NCI-H510A treated with DMSO at 0.1 percent for 48 hours (cell line): ENCODE data around the gene EBLN2.

Source experiments
- DNase-seq: peaks from one replicate; lab custom pipeline; 2025; lab: John Stamatoyannopoulos, UW

The EBLN2 gene

GRCh38 chr3:73107676-73108187 is 46.3 kb downstream of the EBLN2 start:
- no peak for DNase-seq

- no peak for DNase-seq
These were observed 47.3 kb downstream of the EBLN2 start for GRCh38 chr3:73108750-73109149.

GRCh38 chr3:73110530-73110929 is 49.1 kb downstream of the EBLN2 start:
- DNase-seq = no peak
